ENCODE data around the gene SCYL2.

Gene SCYL2

DNA sequence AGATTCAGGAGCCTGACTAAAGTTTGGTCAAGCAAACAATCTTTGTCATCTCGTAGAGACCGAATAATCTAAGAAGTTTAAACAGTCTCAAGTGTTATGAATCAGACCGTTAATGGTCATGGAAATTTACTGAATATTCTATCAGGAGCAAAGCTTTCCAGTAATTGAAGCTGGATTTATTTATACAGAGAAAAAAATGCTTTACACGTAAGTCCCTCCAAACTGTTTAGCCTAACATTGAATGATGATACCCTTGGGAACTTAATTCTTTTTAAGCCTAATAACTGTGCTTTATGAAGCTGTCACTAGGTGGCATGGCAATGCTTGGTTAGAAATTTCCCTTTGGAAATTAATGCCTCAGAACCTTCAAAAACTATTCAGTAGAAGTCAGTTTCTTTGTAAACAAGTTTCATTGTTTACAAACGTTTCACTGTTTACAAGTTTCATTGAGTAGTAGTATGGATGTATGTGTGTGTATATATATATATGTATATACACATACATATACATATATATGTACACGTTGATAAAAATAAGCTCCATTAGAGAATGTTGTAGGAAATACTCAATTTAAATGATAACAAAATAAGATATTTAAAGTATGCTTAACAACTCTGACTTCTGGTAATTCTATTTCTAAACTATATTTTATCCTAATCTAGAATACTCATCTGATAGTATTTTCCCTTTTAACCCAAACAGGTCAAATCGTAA, 32.2 kb upstream of the SCYL2 start:
- no peak overlapping the region for H3K4me3 ChIP-seq (ENCODE audit: insufficient read depth, low read depth, low read length)
- H3K4me1 ChIP-seq (ENCODE audit: control insufficient read depth, insufficient read depth, low read length) = no peaks in the 10 kb centered on the region
- H3K36me3 ChIP-seq (ENCODE audit: control insufficient read depth, insufficient read depth, low read length) = no peaks in the 10 kb centered on the region
- 83 to 89% methylated on average over 4 to 5 of the region's 7 CpGs for WGBS, 2 experiments
- H3K9me3 ChIP-seq (ENCODE audit: control insufficient read depth, low read length) = no peaks in the 10 kb centered on the region
- no peak overlapping the region for H3K27ac ChIP-seq (ENCODE audit: insufficient read depth, low read depth, low read length, poor library complexity, severe bottlenecking)
- H3K27me3 ChIP-seq (ENCODE audit: control insufficient read depth, insufficient read depth, low read length, poor library complexity, severe bottlenecking) = no peaks in the 10 kb centered on the region

- Histone ChIP-seq H3K9me3 (ENCODE audit: control insufficient read depth, low read length) (no peaks in the 10 kb centered on the region), H3K4me1 (ENCODE audit: control insufficient read depth, insufficient read depth, low read length) (no peaks in the 10 kb centered on the region), H3K27me3 (ENCODE audit: control insufficient read depth, insufficient read depth, low read length, poor library complexity, severe bottlenecking) (no peaks in the 10 kb centered on the region), H3K36me3 (ENCODE audit: control insufficient read depth, insufficient read depth, low read length) (no peaks in the 10 kb centered on the region), H3K4me3 (ENCODE audit: insufficient read depth, low read depth, low read length) (no peak overlapping the region), H3K27ac (ENCODE audit: insufficient read depth, low read depth, low read length, poor library complexity, severe bottlenecking) (no peak overlapping the region)
- 96 to 97% methylated on average over 3 of the region's 3 CpGs for WGBS, 2 experiments
These were observed 28.2 kb upstream of the SCYL2 start for GRCh38 chr12:100238801-100239200.

DNA sequence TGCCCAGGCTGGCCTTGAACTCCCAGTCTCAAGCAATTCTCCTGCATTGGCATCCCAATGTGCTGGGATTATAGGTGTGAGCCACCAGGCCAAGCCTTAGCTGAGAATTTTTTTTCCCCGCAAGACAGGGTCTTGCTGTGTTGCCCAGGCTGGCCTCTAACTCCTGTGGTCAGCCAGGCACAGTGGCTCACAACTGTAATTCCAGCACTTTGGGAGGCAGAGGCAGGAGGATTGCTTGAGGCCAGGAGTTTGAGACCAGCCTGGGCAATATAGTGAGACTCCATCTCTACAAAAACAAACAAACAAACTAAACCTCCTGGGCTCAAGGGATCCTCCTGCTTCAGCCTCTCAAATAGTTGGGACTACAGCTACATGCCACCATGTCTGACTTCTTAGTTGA, 27.4 kb upstream of the SCYL2 start:
- H3K27ac ChIP-seq (ENCODE audit: insufficient read depth, low read depth, low read length, poor library complexity, severe bottlenecking) = no peak overlapping the region
- no peaks in the 10 kb centered on the region for H3K4me1 ChIP-seq (ENCODE audit: control insufficient read depth, insufficient read depth, low read length)
- no peak overlapping the region for H3K4me3 ChIP-seq (ENCODE audit: insufficient read depth, low read depth, low read length)
- H3K27me3 ChIP-seq (ENCODE audit: control insufficient read depth, insufficient read depth, low read length, poor library complexity, severe bottlenecking) = no peaks in the 10 kb centered on the region
- 91 to 94% methylated on average over 1 of the region's 1 CpG for WGBS, 2 experiments
- H3K36me3 ChIP-seq (ENCODE audit: control insufficient read depth, insufficient read depth, low read length) = no peaks in the 10 kb centered on the region
- H3K9me3 ChIP-seq (ENCODE audit: control insufficient read depth, low read length) = no peaks in the 10 kb centered on the region

DNA sequence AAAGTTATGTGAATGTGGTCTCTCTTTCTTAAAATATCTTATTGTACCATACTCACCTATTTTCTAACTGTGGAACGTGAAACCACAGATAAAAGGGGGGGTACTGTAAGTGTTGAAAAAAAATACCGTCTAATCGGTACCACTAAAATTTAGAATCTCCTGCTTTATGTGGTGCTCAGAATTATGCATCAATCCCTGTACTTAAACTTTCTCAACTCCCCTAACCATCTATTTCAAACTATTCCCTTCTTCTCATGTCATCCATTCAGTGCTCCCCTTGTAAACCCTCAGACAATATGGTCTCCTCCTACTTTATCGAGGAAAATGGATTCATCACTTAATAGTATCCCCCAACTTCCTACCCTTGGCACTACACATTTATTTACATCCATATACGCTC, 23.8 kb upstream of the SCYL2 start:
- no peaks in the 10 kb centered on the region for H3K4me1 ChIP-seq (ENCODE audit: control insufficient read depth, insufficient read depth, low read length)
- H3K27ac ChIP-seq (ENCODE audit: insufficient read depth, low read depth, low read length, poor library complexity, severe bottlenecking) = no peak overlapping the region
- H3K4me3 ChIP-seq (ENCODE audit: insufficient read depth, low read depth, low read length) = no peak overlapping the region
- WGBS, 2 experiments = 93% methylated on average over 4 to 5 of the region's 5 CpGs
- no peaks in the 10 kb centered on the region for H3K36me3 ChIP-seq (ENCODE audit: control insufficient read depth, insufficient read depth, low read length)
- H3K27me3 ChIP-seq (ENCODE audit: control insufficient read depth, insufficient read depth, low read length, poor library complexity, severe bottlenecking) = no peaks in the 10 kb centered on the region
- no peaks in the 10 kb centered on the region for H3K9me3 ChIP-seq (ENCODE audit: control insufficient read depth, low read length)

GRCh38 chr12:100247765-100248164, 19.2 kb upstream of the SCYL2 start:
- Histone ChIP-seq H3K36me3 (ENCODE audit: control insufficient read depth, insufficient read depth, low read length) (no peaks in the 10 kb centered on the region), H3K27ac (ENCODE audit: insufficient read depth, low read depth, low read length, poor library complexity, severe bottlenecking) (no peak overlapping the region), H3K4me3 (ENCODE audit: insufficient read depth, low read depth, low read length) (no peak overlapping the region), H3K4me1 (ENCODE audit: control insufficient read depth, insufficient read depth, low read length) (no peaks in the 10 kb centered on the region), H3K9me3 (ENCODE audit: control insufficient read depth, low read length) (no peaks in the 10 kb centered on the region), H3K27me3 (ENCODE audit: control insufficient read depth, insufficient read depth, low read length, poor library complexity, severe bottlenecking) (no peaks in the 10 kb centered on the region)
- 89 to 100% methylated on average over 1 to 2 of the region's 4 CpGs for WGBS, 2 experiments

GRCh38 chr12:100248886-100249285, 18.1 kb upstream of the SCYL2 start:
- Histone ChIP-seq H3K27me3 (ENCODE audit: control insufficient read depth, insufficient read depth, low read length, poor library complexity, severe bottlenecking) (no peaks in the 10 kb centered on the region), H3K27ac (ENCODE audit: insufficient read depth, low read depth, low read length, poor library complexity, severe bottlenecking) (no peak overlapping the region), H3K9me3 (ENCODE audit: control insufficient read depth, low read length) (no peaks in the 10 kb centered on the region), H3K36me3 (ENCODE audit: control insufficient read depth, insufficient read depth, low read length) (no peaks in the 10 kb centered on the region), H3K4me1 (ENCODE audit: control insufficient read depth, insufficient read depth, low read length) (no peaks in the 10 kb centered on the region), H3K4me3 (ENCODE audit: insufficient read depth, low read depth, low read length) (no peak overlapping the region)

DNA sequence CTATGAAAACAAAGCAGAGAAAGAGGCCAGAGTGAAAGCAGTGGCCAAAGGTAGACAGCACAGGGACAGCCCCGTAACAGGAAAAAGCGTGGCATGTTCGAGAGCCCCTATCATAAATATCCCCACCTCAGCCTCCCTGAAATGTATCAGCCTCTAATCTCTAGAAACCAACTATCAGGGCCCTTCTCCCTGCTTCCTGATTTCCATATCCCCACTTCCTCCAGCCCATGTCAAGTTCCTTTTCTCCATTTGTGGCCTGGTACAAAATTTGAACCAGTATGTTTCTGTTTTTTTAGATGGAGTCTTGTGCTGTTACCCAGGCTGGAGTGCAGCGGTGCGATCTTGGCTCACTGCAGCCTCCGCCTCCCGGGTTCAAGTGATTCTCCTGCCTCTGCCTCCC, 17.0 kb upstream of the SCYL2 start:
- Histone ChIP-seq H3K36me3 (ENCODE audit: control insufficient read depth, insufficient read depth, low read length) (no peaks in the 10 kb centered on the region), H3K9me3 (ENCODE audit: control insufficient read depth, low read length) (no peaks in the 10 kb centered on the region), H3K4me1 (ENCODE audit: control insufficient read depth, insufficient read depth, low read length) (no peaks in the 10 kb centered on the region), H3K27me3 (ENCODE audit: control insufficient read depth, insufficient read depth, low read length, poor library complexity, severe bottlenecking) (no peaks in the 10 kb centered on the region), H3K4me3 (ENCODE audit: insufficient read depth, low read depth, low read length) (no peak overlapping the region), H3K27ac (ENCODE audit: insufficient read depth, low read depth, low read length, poor library complexity, severe bottlenecking) (no peak overlapping the region)
- WGBS, 2 experiments = 91 to 96% methylated on average over 7 of the region's 7 CpGs

- Histone ChIP-seq H3K27me3 (ENCODE audit: control insufficient read depth, insufficient read depth, low read length, poor library complexity, severe bottlenecking) (no peaks in the 10 kb centered on the region), H3K4me1 (ENCODE audit: control insufficient read depth, insufficient read depth, low read length) (no peaks in the 10 kb centered on the region), H3K9me3 (ENCODE audit: control insufficient read depth, low read length) (no peaks in the 10 kb centered on the region), H3K36me3 (ENCODE audit: control insufficient read depth, insufficient read depth, low read length) (no peaks in the 10 kb centered on the region), H3K4me3 (ENCODE audit: insufficient read depth, low read depth, low read length) (no peak overlapping the region), H3K27ac (ENCODE audit: insufficient read depth, low read depth, low read length, poor library complexity, severe bottlenecking) (no peak overlapping the region)
- 83 to 87% methylated on average over 2 of the region's 2 CpGs for WGBS, 2 experiments
These were observed 15.1 kb upstream of the SCYL2 start for GRCh38 chr12:100251917-100252316.

GRCh38 chr12:100253437-100253836, 13.5 kb upstream of the SCYL2 start:
- Histone ChIP-seq H3K4me1 (ENCODE audit: control insufficient read depth, insufficient read depth, low read length) (no peaks in the 10 kb centered on the region), H3K27me3 (ENCODE audit: control insufficient read depth, insufficient read depth, low read length, poor library complexity, severe bottlenecking) (no peaks in the 10 kb centered on the region), H3K36me3 (ENCODE audit: control insufficient read depth, insufficient read depth, low read length) (no peaks in the 10 kb centered on the region), H3K9me3 (ENCODE audit: control insufficient read depth, low read length) (no peaks in the 10 kb centered on the region), H3K4me3 (ENCODE audit: insufficient read depth, low read depth, low read length) (no peak overlapping the region), H3K27ac (ENCODE audit: insufficient read depth, low read depth, low read length, poor library complexity, severe bottlenecking) (no peak overlapping the region)
- 100% methylated on average over 1 of the region's 1 CpG for WGBS, 2 experiments

DNA sequence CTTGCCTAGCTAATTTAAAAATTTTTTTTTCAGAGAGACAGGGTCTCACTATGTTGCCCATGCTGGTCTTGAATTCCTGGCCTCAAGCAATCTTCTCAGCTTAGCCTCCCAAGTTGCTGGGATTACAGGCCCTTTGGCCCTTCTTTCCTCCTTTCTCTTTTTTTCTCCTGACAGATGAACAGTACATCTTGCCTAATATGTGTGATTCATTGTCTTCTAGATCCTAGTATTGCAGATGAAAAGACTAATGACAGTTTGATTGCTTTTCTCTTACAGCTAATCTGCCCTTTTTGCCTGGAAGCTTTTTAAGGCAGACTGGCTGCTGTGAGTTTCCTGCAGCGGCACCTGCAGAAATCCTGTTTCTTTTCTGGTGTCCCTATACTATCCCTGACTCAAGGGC, 12.1 kb upstream of the SCYL2 start:
- Histone ChIP-seq H3K4me3 (ENCODE audit: insufficient read depth, low read depth, low read length) (no peak overlapping the region), H3K27me3 (ENCODE audit: control insufficient read depth, insufficient read depth, low read length, poor library complexity, severe bottlenecking) (no peaks in the 10 kb centered on the region), H3K36me3 (ENCODE audit: control insufficient read depth, insufficient read depth, low read length) (no peaks in the 10 kb centered on the region), H3K4me1 (ENCODE audit: control insufficient read depth, insufficient read depth, low read length) (no peaks in the 10 kb centered on the region), H3K9me3 (ENCODE audit: control insufficient read depth, low read length) (no peaks in the 10 kb centered on the region), H3K27ac (ENCODE audit: insufficient read depth, low read depth, low read length, poor library complexity, severe bottlenecking) (no peak overlapping the region)
- 95 to 97% methylated on average over 1 of the region's 1 CpG for WGBS, 2 experiments

- no peaks in the 10 kb centered on the region for H3K9me3 ChIP-seq (ENCODE audit: control insufficient read depth, low read length)
- no peaks in the 10 kb centered on the region for H3K27me3 ChIP-seq (ENCODE audit: control insufficient read depth, insufficient read depth, low read length, poor library complexity, severe bottlenecking)
- 100% methylated on average over 1 of the region's 1 CpG; no CpG with 5 or more reads in 1 of the 2 experiments for WGBS, 2 experiments
- H3K36me3 ChIP-seq (ENCODE audit: control insufficient read depth, insufficient read depth, low read length) = no peaks in the 10 kb centered on the region
- no peaks in the 10 kb centered on the region for H3K4me1 ChIP-seq (ENCODE audit: control insufficient read depth, insufficient read depth, low read length)
- H3K4me3 ChIP-seq (ENCODE audit: insufficient read depth, low read depth, low read length) = no peak overlapping the region
- H3K27ac ChIP-seq (ENCODE audit: insufficient read depth, low read depth, low read length, poor library complexity, severe bottlenecking) = no peak overlapping the region
These were observed 8.8 kb upstream of the SCYL2 start for GRCh38 chr12:100258127-100258526.

All from ectodermal cell (in vitro differentiated cells).